HCT116 (cell line): ENCODE data around the gene SLC25A39. TPM values are rescaled to one million over a fixed set of nuclear protein-coding genes. Genes with fewer than 3 reads are reported as not detected.

Experiments used
- ATAC-seq: fragments of 200-7000 bp; cut with Tn5 transposase; 2 replicates; pipeline ENCODE4 v1.9.1; 2020; ENCODE audit warnings: mild to moderate bottlenecking, moderate library complexity
- BruUV-seq: library from RNA; stranded (reverse); fragments of 400-500 nt; replicated peaks from 2 replicates; lab custom pipeline; 2021; lab: Mats Ljungman, UMichigan
- CTCF ChIA-PET: fragments of 300-600 bp; sonication (Branson Sonifier 250); formaldehyde crosslinking; loops from one replicate; lab custom pipeline; 2021; ENCODE audit warnings: antibody characterized with exemption; lab: Charles Lee
- POLR2A ChIA-PET: fragments of 300-600, 350-600 bp; sonication (Branson Sonifier 250); formaldehyde crosslinking; loops from one replicate; lab custom pipeline; 2021; ENCODE audit warnings: antibody characterized with exemption; lab: Charles Lee
- RAD21 ChIA-PET, 2 experiments: fragments of 300-600 bp; sonication (Branson Sonifier 250); formaldehyde crosslinking; loops; one replicate each; lab custom pipeline; 2023; ENCODE audit warnings: low total read pairs in 2 of 2; ENCODE audit not compliant: uncharacterized antibody in 2 of 2, unreplicated experiment in 2 of 2, low non-redundant PET in 1 of 2; lab: Charles Lee
- DNase-seq: peaks from one replicate; pipeline ENCODE4 v3.0.0-alpha.2; 2010; ENCODE audit warnings: low read depth, low spot score
- H2AFZ ChIP-seq: fragments of 200-600 bp; shearing (Covaris generic), sonication (generic); 2 replicates; pipeline ENCODE4 v1.6.1; 2017; ENCODE audit warnings: low read depth, mixed run types, mixed read lengths, antibody characterized with exemption, low read length; ENCODE audit not compliant: poor library complexity, severe bottlenecking
- H3K27ac ChIP-seq: 2 replicates; pipeline ENCODE4 v1.5.1; 2012; ENCODE audit warnings: low read depth, low read length
- H3K27me3 ChIP-seq: fragments of 200-600 bp; sonication (generic); 2 replicates; pipeline ENCODE4 v1.6.1; 2016; ENCODE audit warnings: mixed run types, low read length, mixed read lengths; ENCODE audit not compliant: insufficient read depth
- H3K36me3 ChIP-seq, 2 experiments: fragments of 200-500 bp in 1 of 2; fragments of 200-600 bp in 1 of 2; sonication (Bioruptor generic) in 1 of 2; sonication (generic) in 1 of 2; 2 replicates each; pipeline versions ENCODE4 v1.5.1 to v1.6.1; 2014 to 2016; ENCODE audit warnings: low read length in 2 of 2, inconsistent platforms in 1 of 2, mixed read lengths in 1 of 2, mixed run types in 1 of 2; ENCODE audit not compliant: insufficient read depth in 2 of 2, control insufficient read depth in 1 of 2
- H3K4me1 ChIP-seq, 2 experiments: fragments of 200-600 bp in 1 of 2; sonication (generic) in 1 of 2; 2 replicates each; pipeline versions ENCODE4 v1.5.1 to v1.6.1; 2012 to 2017; ENCODE audit warnings: low read length in 2 of 2, inconsistent platforms in 1 of 2, mild to moderate bottlenecking in 1 of 2, mixed read lengths in 1 of 2, mixed run types in 1 of 2, moderate library complexity in 1 of 2; ENCODE audit not compliant: insufficient read depth in 2 of 2, control insufficient read depth in 1 of 2
- H3K4me2 ChIP-seq: fragments of 200-600 bp; sonication (generic); 2 replicates; pipeline ENCODE4 v1.6.1; 2017; ENCODE audit warnings: mixed run types, low read length, mixed read lengths
- H3K4me3 ChIP-seq, 2 experiments: fragments of 200-600 bp in 1 of 2; sonication (generic) in 1 of 2; replicated peaks in 1 of 2; 2 replicates each; pipeline ENCODE4 v1.5.1; 2011 to 2016; ENCODE audit warnings: low read length in 2 of 2, control low read depth in 1 of 2, low read depth in 1 of 2, mild to moderate bottlenecking in 1 of 2, mixed read lengths in 1 of 2, mixed run types in 1 of 2
- H3K79me2 ChIP-seq: fragments of 200-600 bp; sonication (generic); 2 replicates; pipeline ENCODE4 v1.6.1; 2017; ENCODE audit warnings: mild to moderate bottlenecking, mixed run types, low read length, moderate library complexity, mixed read lengths; ENCODE audit not compliant: insufficient read depth
- H3K9ac ChIP-seq: fragments of 200-600 bp; sonication (generic); 2 replicates; pipeline ENCODE4 v1.6.1; 2016; ENCODE audit warnings: low read length, mixed read lengths
- H3K9me2 ChIP-seq: fragments of 200-600 bp; sonication (generic), shearing (Covaris generic); 2 replicates; pipeline ENCODE4 v1.6.1; 2017; ENCODE audit warnings: mixed run types, mild to moderate bottlenecking, moderate library complexity; ENCODE audit not compliant: insufficient read depth
- H3K9me3 ChIP-seq, 2 experiments: fragments of 200-500 bp in 1 of 2; fragments of 200-600 bp in 1 of 2; sonication (Bioruptor generic) in 1 of 2; sonication (generic) in 1 of 2; 2 replicates each; pipeline ENCODE4 v1.6.1; 2014 to 2017; ENCODE audit warnings: low read length in 2 of 2, mixed read lengths in 2 of 2, inconsistent platforms in 1 of 2, low read depth in 1 of 2, mild to moderate bottlenecking in 1 of 2, mixed run types in 1 of 2, moderate library complexity in 1 of 2; ENCODE audit not compliant: control insufficient read depth in 1 of 2, insufficient read depth in 1 of 2
- H4K20me1 ChIP-seq: fragments of 200-600 bp; sonication (generic), shearing (Covaris generic); 2 replicates; pipeline ENCODE4 v1.6.1; 2017; ENCODE audit warnings: mixed run types, mild to moderate bottlenecking, moderate library complexity; ENCODE audit not compliant: insufficient read depth
- ATF3 ChIP-seq: IDR thresholded peaks from 2 replicates; pipeline ENCODE4 v1.6.1; 2012
- CBX3 ChIP-seq: IDR thresholded peaks from 2 replicates; pipeline ENCODE4 v1.6.1; 2012; ENCODE audit warnings: low read depth
- CEBPB ChIP-seq: IDR thresholded peaks from 2 replicates; pipeline ENCODE4 v1.6.1; 2012; ENCODE audit warnings: low read depth
- EGR1 ChIP-seq: IDR thresholded peaks from 2 replicates; pipeline ENCODE4 v1.6.1; 2012; ENCODE audit warnings: low read depth
- ELF1 ChIP-seq: IDR thresholded peaks from 2 replicates; pipeline ENCODE4 v1.6.1; 2012; ENCODE audit warnings: low read depth, borderline replicate concordance
- EZH2 ChIP-seq: fragments of 200-600 bp; sonication (generic); IDR thresholded peaks from 2 replicates; pipeline ENCODE4 v1.6.1; 2017; ENCODE audit warnings: antibody characterized with exemption, mixed run types
- EZH2phosphoT487 ChIP-seq: fragments of 200-600 bp; IDR thresholded peaks from 2 replicates; pipeline ENCODE4 v1.6.1; 2018; ENCODE audit warnings: antibody characterized with exemption, borderline replicate concordance
- JUND ChIP-seq: IDR thresholded peaks from 2 replicates; pipeline ENCODE4 v1.6.1; 2012
- REST ChIP-seq: IDR thresholded peaks from 2 replicates; pipeline ENCODE4 v1.6.1; 2012; ENCODE audit warnings: low read depth
- SP1 ChIP-seq: IDR thresholded peaks from 2 replicates; pipeline ENCODE4 v1.6.1; 2012; ENCODE audit warnings: low read depth
- SRF ChIP-seq: IDR thresholded peaks from 2 replicates; pipeline ENCODE4 v1.6.1; 2012; ENCODE audit warnings: low read depth
- TCF7L2 ChIP-seq: IDR thresholded peaks from 2 replicates; pipeline ENCODE4 v1.7.0; 2011; ENCODE audit warnings: borderline replicate concordance, inconsistent platforms; ENCODE audit not compliant: insufficient read depth, insufficient read length; ENCODE audit errors: extremely low read depth
- YY1 ChIP-seq: IDR thresholded peaks from 2 replicates; pipeline ENCODE4 v1.6.1; 2011; ENCODE audit warnings: low read length, low read depth, moderate library complexity, mild to moderate bottlenecking; ENCODE audit not compliant: insufficient replicate concordance; ENCODE audit errors: extremely low read depth
- ZBTB33 ChIP-seq: IDR thresholded peaks from 2 replicates; pipeline ENCODE4 v1.6.1; 2011; ENCODE audit warnings: mild to moderate bottlenecking, low read length, moderate library complexity; ENCODE audit not compliant: insufficient replicate concordance; ENCODE audit errors: extremely low read depth
- ZFX ChIP-seq: fragments of 450-650 bp; IDR thresholded peaks from 2 replicates; pipeline ENCODE4 v1.6.1; 2017
- intact Hi-C: fragments of 100-400 bp; cut with micrococcal nuclease; formaldehyde crosslinking; loops from 2 replicates; pipeline ENCODE4 v1.10.0; 2022
- total RNA-seq: library from RNA; stranded (reverse); gene quantifications from one replicate; pipeline ENCODE4 v1.2.1, GENCODE V29; 2021; ENCODE audit not compliant: unreplicated experiment

Gene SLC25A39
- total RNA-seq, 1 experiment from 2014 or later: 326 TPM

DNA sequence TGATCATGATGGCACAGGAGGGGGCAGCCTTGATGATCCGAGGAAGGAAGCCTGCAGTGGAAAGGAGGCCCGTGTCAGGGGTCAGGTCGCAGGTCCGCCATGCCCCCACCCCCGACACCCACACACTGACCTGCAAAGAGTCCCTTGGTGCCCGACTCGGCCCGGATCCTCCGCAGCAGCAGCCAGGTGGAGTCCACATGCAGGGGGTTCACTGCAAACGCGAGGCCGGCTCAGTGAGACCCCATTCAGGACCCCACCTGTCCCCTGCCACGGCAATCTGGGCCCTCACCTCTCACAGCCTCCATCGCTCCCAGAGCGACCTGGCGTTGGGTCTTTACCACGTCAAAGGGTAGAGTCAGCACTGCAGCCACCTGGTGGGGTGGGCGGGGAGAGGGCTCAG, 4.6 kb downstream of the SLC25A39 start:
- H2AFZ ChIP-seq: no peak overlapping the region
- ChIA-PET RAD21 (no interaction called here), POLR2A (no interaction called here), CTCF (no interaction called here)
- no peaks in the 10 kb centered on the region for H3K9me3 ChIP-seq
- no peaks in the 10 kb centered on the region for H3K27me3 ChIP-seq
- no peaks in the 10 kb centered on the region for H3K9me2 ChIP-seq
- no peak overlapping the region for H3K27ac ChIP-seq
- no TSS peak for BruUV-seq
- peaks cover 41% of the 10 kb centered on the region for H3K79me2 ChIP-seq
- DNase-seq (no peak), ATAC-seq (no peak)
- no peak overlapping the region for H3K4me2 ChIP-seq
- H3K4me1 ChIP-seq: peaks cover 2 to 29% of the 10 kb centered on the region in 2 experiments; a peak in 2 of 4 replicates
- no peak overlapping the region for H3K9ac ChIP-seq
- H3K36me3 ChIP-seq: peaks cover 19 to 33% of the 10 kb centered on the region in 2 experiments; a peak in 3 of 4 replicates
- no peaks in the 10 kb centered on the region for H4K20me1 ChIP-seq
- TF ChIP-seq ZFX (no peak), SRF (no peak), EZH2 (no peak), TCF7L2 (no peak), REST (no peak), SP1 (no peak), EZH2phosphoT487 (no peak), CBX3 (no peak), ELF1 (no peak), YY1 (no peak), JUND (no peak), ATF3 (no peak), EGR1 (no peak), ZBTB33 (no peak), CEBPB (no peak)
- no peak overlapping the region for H3K4me3 ChIP-seq
- intact Hi-C loops: no loop called here
